HL-60 (cell line): Measurements from ENCODE around the gene FBN1.

Source experiments
- GABPA ChIP-seq: IDR thresholded peaks from 2 replicates; pipeline ENCODE4 v1.6.1; 2012; ENCODE audit warnings: low read depth
- POLR2AphosphoS5 ChIP-seq: IDR thresholded peaks from 2 replicates; pipeline ENCODE4 v1.6.1; 2012; ENCODE audit warnings: low read depth
- REST ChIP-seq: IDR thresholded peaks from 2 replicates; pipeline ENCODE4 v1.6.1; 2012; ENCODE audit warnings: low read depth; ENCODE audit not compliant: insufficient replicate concordance
- SPI1 ChIP-seq: IDR thresholded peaks from 2 replicates; pipeline ENCODE4 v1.6.1; 2012; ENCODE audit warnings: low read depth, mild to moderate bottlenecking, borderline replicate concordance
- TF ChIP-seq, protein P1 (sequence below): IDR thresholded peaks from one replicate; pipeline ENCODE4 v1.5.1; 2011; ENCODE audit warnings: low read length, control low read depth, inconsistent platforms; ENCODE audit not compliant: insufficient read depth

DNA sequence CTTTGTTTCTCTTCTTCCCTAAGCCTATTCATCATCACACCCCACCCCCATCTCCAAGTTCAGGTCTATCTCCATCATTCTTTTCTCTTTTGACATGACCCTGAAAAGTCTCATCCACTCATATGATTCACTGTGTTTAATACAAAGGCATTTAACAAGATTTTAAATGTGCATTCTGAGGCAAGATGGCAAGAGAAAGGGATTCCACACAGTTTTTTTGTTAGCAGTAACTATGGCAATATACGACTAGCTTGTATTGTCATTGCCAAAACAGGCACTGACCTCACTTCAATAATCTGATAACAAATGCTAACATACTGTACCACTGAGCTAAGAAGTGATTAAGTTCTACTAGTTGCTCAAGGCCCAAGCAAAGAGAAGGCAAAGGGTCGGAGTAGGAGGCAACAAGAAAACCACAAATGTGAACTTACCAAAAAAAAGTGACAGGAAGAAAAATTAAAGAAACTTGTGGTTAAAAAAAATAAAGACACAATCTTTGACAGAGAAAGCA is 53.2 kb downstream of the FBN1 start:
- TF ChIP-seq, protein P1, sequence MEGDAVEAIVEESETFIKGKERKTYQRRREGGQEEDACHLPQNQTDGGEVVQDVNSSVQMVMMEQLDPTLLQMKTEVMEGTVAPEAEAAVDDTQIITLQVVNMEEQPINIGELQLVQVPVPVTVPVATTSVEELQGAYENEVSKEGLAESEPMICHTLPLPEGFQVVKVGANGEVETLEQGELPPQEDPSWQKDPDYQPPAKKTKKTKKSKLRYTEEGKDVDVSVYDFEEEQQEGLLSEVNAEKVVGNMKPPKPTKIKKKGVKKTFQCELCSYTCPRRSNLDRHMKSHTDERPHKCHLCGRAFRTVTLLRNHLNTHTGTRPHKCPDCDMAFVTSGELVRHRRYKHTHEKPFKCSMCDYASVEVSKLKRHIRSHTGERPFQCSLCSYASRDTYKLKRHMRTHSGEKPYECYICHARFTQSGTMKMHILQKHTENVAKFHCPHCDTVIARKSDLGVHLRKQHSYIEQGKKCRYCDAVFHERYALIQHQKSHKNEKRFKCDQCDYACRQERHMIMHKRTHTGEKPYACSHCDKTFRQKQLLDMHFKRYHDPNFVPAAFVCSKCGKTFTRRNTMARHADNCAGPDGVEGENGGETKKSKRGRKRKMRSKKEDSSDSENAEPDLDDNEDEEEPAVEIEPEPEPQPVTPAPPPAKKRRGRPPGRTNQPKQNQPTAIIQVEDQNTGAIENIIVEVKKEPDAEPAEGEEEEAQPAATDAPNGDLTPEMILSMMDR, result no peak
- no peak for TF ChIP-seq POLR2AphosphoS5
- TF ChIP-seq GABPA, result no peak
- TF ChIP-seq REST, result no peak
- TF ChIP-seq SPI1, result no peak
